ENCODE measurements around the gene SH3BGRL2. TPM values are rescaled to one million over a fixed set of nuclear protein-coding genes. Genes with fewer than 3 reads are reported as not detected.

The SH3BGRL2 gene
- total and polyA plus RNA-seq, 2 of the 4 experiments (the other 2 are of a cell fraction): 2.4 to 5.6 TPM

DNA sequence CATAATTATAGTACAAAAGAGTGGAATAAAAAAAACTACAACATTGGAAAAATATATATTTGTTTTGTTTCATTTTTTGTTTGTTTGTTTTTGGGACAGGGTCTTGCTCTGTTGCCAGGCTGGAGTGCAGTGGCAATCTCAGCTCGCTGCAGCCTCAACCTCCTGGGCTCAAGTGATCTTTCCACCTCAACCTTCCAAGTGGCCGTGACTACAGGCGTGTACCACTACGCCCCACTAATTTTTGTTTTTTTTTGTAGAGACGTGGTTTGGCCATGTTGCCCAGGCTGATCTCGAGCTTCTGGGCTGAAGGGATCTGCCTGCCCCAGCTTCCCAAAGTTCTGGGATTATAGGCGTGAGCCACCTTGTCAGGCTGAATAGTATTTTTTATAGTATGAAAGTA is 41.4 kb upstream of the SH3BGRL2 start:
- Histone ChIP-seq H2BK120ac (ENCODE audit: low read depth, low read length) (no peak overlapping the region), H3K4me1 (ENCODE audit: control insufficient read depth, insufficient read depth, low read length) (no peaks in the 10 kb centered on the region), H3K4me2 (ENCODE audit: low read depth, low read length) (no peak overlapping the region), H2AFZ (replicated peaks; ENCODE audit: low read length, poor library complexity) (no peak overlapping the region), H3K9me1 (ENCODE audit: insufficient read depth, low read length) (no peaks in the 10 kb centered on the region), H2AK9ac (replicated peaks; ENCODE audit: low read depth, low read length, poor library complexity) (no peak overlapping the region), H3K36me3 (ENCODE audit: control insufficient read depth, insufficient read depth, low read length) (no peaks in the 10 kb centered on the region), H2BK20ac (ENCODE audit: low read depth, low read length) (no peak overlapping the region), H3K9ac (ENCODE audit: low read depth, low read length) (no peak overlapping the region), H3K79me1 (ENCODE audit: low read depth in 1 of 2, low read length in 2 of 2) (no peaks in the 10 kb centered on the region), H3K27ac (ENCODE audit: insufficient read depth, low read length) (no peak overlapping the region), H4K91ac (ENCODE audit: insufficient read depth, low read depth, low read length) (no peak overlapping the region), H4K20me1 (ENCODE audit: insufficient read depth, low read length) (no peaks in the 10 kb centered on the region), H4K8ac (ENCODE audit: low read depth in 2 of 2, low read length in 2 of 2) (no peak overlapping the region), H3K18ac (ENCODE audit: low read depth, low read length) (no peak overlapping the region), H3K4me3 (ENCODE audit: insufficient read depth, low read depth, low read length) (no peak overlapping the region), H3K27me3 (ENCODE audit: control insufficient read depth, insufficient read depth, low read length) (no peaks in the 10 kb centered on the region), H3K4ac (ENCODE audit: low read depth, low read length) (no peak overlapping the region), H3K9me3 (ENCODE audit: control insufficient read depth, insufficient read depth, low read length) (no peaks in the 10 kb centered on the region), H3K56ac (ENCODE audit: extremely low read depth, insufficient read depth, low read length) (no peak overlapping the region), H2BK5ac (ENCODE audit: low read depth, low read length, poor library complexity, severe bottlenecking) (no peak overlapping the region), H2AK5ac (ENCODE audit: low read depth, low read length) (no peak overlapping the region), H4K5ac (ENCODE audit: low read depth, low read length) (no peak overlapping the region), H3K14ac (replicated peaks; ENCODE audit: low read depth, low read length) (no peak overlapping the region), H3K23ac (ENCODE audit: low read depth, low read length) (no peak overlapping the region), H2BK15ac (ENCODE audit: low read depth, low read length) (no peak overlapping the region)
- dilution Hi-C loops (cut with HindIII; ENCODE audit: low sequenced_read_pairs, unreplicated experiment): no loop called here
- in situ Hi-C loops (cut with MboI; ENCODE audit: low sequenced_read_pairs): no loop called here
- DNase-seq (no peak), ATAC-seq (ENCODE audit: low read depth) (no peak)
- 71% methylated on average over 1 of the region's 7 CpGs; no CpG with 5 or more reads in 1 of the 2 experiments for WGBS, 2 experiments (ENCODE audit: extremely low coverage in 2 of 2, insufficient read length in 1 of 2)
- no TSS peak for BruUV-seq (replicated peaks)
- CTCF ChIA-PET: no interaction called here
- TF ChIP-seq FOS (IDR thresholded peaks at IDR 0.05; ENCODE audit: low read depth, low read length): no peak
- TF ChIP-seq, protein P1, sequence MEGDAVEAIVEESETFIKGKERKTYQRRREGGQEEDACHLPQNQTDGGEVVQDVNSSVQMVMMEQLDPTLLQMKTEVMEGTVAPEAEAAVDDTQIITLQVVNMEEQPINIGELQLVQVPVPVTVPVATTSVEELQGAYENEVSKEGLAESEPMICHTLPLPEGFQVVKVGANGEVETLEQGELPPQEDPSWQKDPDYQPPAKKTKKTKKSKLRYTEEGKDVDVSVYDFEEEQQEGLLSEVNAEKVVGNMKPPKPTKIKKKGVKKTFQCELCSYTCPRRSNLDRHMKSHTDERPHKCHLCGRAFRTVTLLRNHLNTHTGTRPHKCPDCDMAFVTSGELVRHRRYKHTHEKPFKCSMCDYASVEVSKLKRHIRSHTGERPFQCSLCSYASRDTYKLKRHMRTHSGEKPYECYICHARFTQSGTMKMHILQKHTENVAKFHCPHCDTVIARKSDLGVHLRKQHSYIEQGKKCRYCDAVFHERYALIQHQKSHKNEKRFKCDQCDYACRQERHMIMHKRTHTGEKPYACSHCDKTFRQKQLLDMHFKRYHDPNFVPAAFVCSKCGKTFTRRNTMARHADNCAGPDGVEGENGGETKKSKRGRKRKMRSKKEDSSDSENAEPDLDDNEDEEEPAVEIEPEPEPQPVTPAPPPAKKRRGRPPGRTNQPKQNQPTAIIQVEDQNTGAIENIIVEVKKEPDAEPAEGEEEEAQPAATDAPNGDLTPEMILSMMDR (conservative IDR thresholded peaks at IDR 0.05; ENCODE audit: low read depth, low read length): no peak
- TF ChIP-seq BHLHE40 (IDR thresholded peaks at IDR 0.05; ENCODE audit: low read depth, low read length): no peak
- no peak for TF ChIP-seq MAZ (IDR thresholded peaks at IDR 0.05; ENCODE audit: borderline replicate concordance, low read depth, low read length)
- TF ChIP-seq SMC3 (IDR thresholded peaks at IDR 0.05; ENCODE audit: low read depth, low read length): no peak
- TF ChIP-seq RFX5 (IDR thresholded peaks at IDR 0.05; ENCODE audit: low read depth, low read length): no peak
- TF ChIP-seq NFE2L2 (IDR thresholded peaks at IDR 0.05; ENCODE audit: low read depth, low read length): no peak
- TF ChIP-seq CHD1 (IDR thresholded peaks at IDR 0.05; ENCODE audit: low read depth, low read length): no peak
- TF ChIP-seq USF2 (IDR thresholded peaks at IDR 0.05; ENCODE audit: low read depth, low read length): no peak
- no peak for TF ChIP-seq MXI1 (IDR thresholded peaks at IDR 0.05; ENCODE audit: borderline replicate concordance, low read depth, low read length)
- no peak for TF ChIP-seq RCOR1 (IDR thresholded peaks at IDR 0.05; ENCODE audit: insufficient replicate concordance, low read length)
- no peak for TF ChIP-seq CEBPB (IDR thresholded peaks at IDR 0.05; ENCODE audit: low read depth, low read length)
- POLR2A ChIA-PET (ENCODE audit: unreplicated experiment): no interaction called here
- intact Hi-C loops (cut with micrococcal nuclease): no loop called here

All from IMR-90 (cell line).